Stimulated activated CD4-positive, alpha-beta T cell treated with anti-CD3 and anti-CD28 coated beads, Interleukin-1b, Interleukin-23, amount 100 ng/mL, for 24 hours (primary cell): ENCODE results near the gene SURF6.
A peak's percentile ranks its signal among the peaks of the same experiment; 100 is the strongest.
"Not testable (repeated sequence)": the region's sequence is repeated elsewhere in the genome, so short reads cannot be mapped to it uniquely, and the experiment has no call there.

Source experiments
- DNase-seq, 4 experiments: peaks; one replicate each; pipeline ENCODE4 v3.0.0-alpha.2; 2020; ENCODE audit warnings: low read depth in 4 of 4, low spot score in 1 of 4

Gene SURF6

GRCh38 chr9:133348718-133349573 is 13.0 kb upstream of the SURF6 start:
- DNase-seq = no peak

DNA sequence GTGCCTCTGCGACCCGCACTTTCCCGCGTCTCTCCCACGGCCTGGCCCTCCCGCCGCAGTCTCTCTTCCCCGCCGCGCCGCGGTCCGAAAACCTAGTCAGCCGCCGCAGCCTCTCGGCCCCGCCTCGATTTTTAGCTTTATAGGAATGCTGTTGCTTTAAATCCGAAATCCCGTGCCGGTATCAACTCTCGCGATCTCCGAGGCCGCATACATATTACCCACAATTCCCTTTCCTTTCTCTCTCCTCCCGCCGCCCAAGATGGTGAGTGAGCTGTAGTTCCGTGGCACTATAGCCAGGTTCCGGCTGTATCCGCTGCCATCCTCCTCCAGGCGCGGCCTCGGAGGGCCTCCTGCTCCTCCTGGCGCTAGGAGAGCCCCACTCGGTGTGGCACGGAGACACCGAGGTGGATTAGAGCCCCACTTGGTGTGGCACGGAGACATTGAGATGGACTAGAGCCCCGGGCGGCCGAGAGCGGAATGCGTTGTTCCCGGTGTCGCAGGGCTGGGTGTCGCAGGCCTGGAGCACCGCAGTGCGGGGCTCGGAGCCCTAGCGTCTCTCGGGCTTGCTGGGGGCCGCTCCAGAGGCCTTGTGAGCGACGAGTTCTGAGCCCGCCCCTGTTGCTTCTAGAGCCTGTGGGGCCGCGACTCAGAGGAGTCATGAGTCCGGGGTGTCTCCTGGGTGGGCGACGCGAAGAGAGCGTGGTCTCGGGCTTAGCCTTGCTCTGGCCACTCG is 12.2 kb upstream of the SURF6 start, which contains the start of the genes MED22 and RPL7A:
MED22 (minus strand) TSS at position 147 of the 733 bp plus-strand sequence. CDS start 1,469 bp downstream, outside the sequence.
RPL7A (plus strand) TSS at position 234 of the 733 bp plus-strand sequence; CDS start at position 260, 26 bp downstream.
- DNase-seq = peak; percentile 71 to 89 (median 86)

- no peak for DNase-seq
Observed at GRCh38 chr9:133347515-133347984, 11.6 kb upstream of the SURF6 start.

- DNase-seq = no peak
Observed at GRCh38 chr9:133346021-133346785, 10.2 kb upstream of the SURF6 start.

- DNase-seq = no peak
Observed at GRCh38 chr9:133345596-133345995, 9.6 kb upstream of the SURF6 start.

DNA sequence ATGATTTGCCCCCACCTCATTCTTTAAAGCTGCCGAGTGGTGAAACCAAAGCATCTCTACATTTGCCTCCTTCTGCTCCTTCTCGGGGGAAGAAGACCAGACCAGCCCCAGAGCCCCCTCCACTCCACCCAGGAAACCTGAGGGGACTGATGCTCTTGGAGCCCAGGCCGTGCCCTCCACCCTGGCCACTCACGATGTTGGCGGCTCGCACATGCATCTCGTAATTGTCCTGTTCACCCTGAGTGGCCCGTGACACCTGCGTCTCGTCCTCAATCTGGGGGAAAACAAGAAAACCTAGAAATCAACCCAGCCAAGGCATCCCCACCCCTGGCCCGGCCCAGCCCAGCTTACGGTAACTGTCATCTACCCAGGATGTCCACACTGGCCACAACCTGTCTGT is 9.0 kb upstream of the SURF6 start:
- DNase-seq = no peak

- no peak for DNase-seq
Observed at GRCh38 chr9:133344071-133344470, 8.1 kb upstream of the SURF6 start.

DNA sequence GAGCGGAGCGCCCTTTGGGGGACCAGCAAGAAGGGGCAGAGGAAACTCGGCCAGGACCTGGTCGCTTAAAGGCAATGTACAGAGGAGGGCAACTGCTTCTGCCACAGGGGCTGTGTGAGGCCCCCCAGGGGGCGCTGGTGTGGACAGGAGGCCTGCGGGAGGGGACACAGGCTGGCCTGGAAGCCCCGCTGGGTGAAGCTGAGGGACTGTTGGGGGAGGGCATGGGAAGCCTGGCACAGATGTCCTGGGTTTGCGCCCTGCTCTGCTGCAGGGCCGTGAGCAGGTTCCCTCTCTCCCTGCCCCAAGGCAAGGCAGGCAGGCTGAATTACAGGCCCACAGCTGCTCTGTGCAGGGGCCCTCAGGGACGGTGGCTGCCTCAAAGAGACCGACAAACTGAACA is 6.6 kb upstream of the SURF6 start:
- no peak for DNase-seq

DNA sequence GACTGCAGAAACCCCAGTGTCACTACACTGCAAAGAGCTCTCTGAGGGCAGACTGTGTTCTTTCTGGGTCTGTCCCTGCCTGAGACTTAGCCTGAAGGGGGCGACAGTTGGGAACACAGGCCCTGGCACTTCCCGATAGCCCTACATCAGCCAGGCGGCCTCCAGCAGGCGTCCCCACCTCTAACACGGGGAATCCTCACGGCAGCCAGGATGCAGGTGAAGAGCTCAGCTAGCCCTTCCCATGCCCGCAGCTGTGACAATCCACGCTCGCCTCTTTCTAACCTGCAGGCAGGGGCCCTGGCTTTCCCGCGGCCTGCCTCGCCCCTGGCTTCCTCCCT is 6.0 kb upstream of the SURF6 start:
- DNase-seq = no peak

DNA sequence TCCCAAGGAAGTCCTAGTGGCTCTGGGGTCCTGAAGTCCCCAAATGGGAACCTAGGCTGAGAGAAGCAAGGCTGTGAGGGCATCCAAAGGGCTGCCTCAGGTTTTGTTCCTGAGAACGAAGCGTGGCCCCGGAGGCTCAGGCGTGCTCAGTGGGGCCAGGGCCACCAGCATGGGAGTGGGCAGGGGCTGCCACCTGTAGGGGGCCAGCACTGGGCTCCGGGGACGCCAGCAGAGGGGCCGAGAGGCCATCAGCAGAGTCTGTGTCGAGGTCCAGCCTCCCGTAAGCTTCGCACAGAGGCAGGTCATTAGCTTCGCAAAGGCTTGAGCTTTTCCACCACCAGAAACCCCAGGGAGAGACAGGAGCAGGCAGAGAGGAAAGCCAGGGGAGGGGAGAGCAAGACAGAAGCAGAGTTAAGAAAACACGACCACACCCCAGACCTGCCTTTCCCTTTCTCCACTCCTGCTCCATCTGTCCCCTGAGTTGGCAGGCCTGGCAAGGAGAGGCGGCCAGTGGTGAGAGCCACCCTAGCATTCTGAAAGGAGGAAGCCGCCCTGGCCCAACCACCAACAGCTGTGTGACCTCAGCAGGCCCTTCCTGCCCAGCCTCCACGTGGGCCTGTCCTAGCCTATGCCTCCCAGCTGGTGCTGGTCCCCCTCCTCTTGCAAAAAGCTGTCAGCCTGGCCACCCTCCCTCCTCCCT is 5.5 kb upstream of the SURF6 start:
- DNase-seq = no peak

GRCh38 chr9:133340916-133341315 is 4.9 kb upstream of the SURF6 start:
- no peak for DNase-seq

GRCh38 chr9:133340256-133340655 is 4.3 kb upstream of the SURF6 start:
- no peak for DNase-seq

DNA sequence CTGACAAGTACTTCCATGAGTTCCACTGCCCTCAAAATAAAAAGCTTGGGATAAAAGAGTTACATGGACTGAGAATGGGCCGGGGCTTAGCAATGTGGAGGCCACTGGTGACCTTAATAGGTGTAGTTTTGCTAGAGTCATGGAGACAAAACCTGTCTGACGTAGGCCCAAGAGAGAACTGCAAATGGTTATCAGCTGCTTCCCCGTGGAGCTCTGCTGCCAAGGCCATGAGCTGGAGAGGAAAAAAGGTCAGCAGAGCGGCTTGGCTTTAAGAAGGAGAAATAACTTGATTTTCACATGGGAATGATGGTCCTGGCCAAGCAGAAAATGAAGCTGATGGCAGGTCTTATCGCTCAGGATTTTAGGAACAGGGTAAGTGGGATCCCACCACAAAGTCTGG is 3.7 kb upstream of the SURF6 start:
- DNase-seq = no peak

DNA sequence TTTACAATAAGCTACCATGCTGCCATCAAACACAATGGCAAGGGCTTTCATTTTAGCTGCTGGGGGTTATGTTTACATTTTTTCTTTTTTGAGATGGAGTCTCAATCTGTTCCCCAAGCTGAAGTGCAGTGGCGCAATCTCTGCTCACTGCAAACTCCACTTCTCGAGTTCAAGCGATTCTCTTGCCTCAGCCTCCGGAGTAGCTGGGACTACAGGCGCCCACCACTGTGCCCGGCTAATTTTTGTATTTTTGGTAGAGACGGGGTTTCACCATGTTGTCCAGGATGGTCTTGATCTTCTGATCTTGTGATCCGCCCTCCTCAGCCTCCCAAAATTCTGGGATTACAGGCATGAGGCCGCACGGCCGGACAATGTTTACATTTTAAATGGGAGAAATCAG is 1.1 kb downstream of the SURF6 start:
- not testable (repeated sequence) for DNase-seq

GRCh38 chr9:133334161-133334560 is 1.8 kb downstream of the SURF6 start:
- DNase-seq = no peak

GRCh38 chr9:133333566-133333965 is 2.4 kb downstream of the SURF6 start:
- no peak for DNase-seq

DNA sequence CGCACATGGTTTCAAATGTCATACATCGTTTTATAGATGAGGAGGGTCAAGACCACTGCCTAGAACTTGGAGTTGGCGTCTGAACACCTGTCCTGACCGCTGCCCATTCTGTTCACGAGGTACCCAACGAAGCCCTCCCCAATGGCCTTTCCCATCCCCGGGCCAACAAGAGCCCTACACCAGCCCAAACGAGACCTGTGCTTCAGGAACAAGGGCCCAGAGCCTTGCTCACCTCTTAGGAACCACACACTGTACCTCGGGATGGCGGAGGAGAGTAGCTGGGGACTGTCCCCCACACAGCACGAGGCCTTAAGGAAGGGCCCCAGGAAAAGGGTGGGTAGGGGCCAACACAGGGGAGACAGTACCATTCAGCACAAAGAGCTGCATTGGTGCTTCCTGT is 3.0 kb downstream of the SURF6 start:
- no peak for DNase-seq

DNA sequence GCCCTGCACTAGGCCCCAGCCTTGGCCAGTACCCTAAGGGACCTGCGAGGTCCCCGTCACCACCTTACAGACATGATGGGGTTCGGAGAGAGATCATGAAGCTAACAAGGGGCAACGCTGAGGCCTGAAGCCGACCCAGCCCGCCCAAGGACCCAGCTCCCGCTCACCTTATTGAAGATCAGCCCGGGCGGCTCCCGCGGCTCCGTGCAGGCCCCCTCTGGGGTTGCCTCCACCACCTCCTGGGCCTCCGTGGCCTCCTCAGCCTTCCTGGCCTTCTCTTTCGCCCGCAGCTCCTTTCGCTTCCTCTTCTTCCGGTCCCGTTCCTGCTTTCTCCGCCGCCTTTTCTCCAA is 3.6 kb downstream of the SURF6 start:
- DNase-seq = no peak

- DNase-seq = no peak
Observed at GRCh38 chr9:133331641-133332380, 4.2 kb downstream of the SURF6 start.

GRCh38 chr9:133331221-133331620 is 4.8 kb downstream of the SURF6 start:
- DNase-seq = no peak
